HepG2 (cell line): Measurements from ENCODE around the gene PNO1. TPM values are rescaled to one million over a fixed set of nuclear protein-coding genes. Genes with fewer than 3 reads are reported as not detected.

Experiments
- ATAC-seq: fragments of 200-7000 bp; cut with Tn5 transposase; 3 replicates; pipeline ENCODE4 v1.9.1; 2020; ENCODE audit warnings: mild to moderate bottlenecking, moderate library complexity
- BruUV-seq: library from RNA; stranded (reverse); fragments of 400-500 nt; replicated peaks from 2 replicates; lab custom pipeline; 2021; lab: Mats Ljungman, UMichigan
- CTCF ChIA-PET: fragments of 300-600 bp; formaldehyde crosslinking; extraction: SDS; loops from one replicate; lab custom pipeline; 2021; ENCODE audit warnings: low total read pairs, inconsistent platforms, low intra/inter-chr PET ratio; lab: Yijun Ruan, JAX
- POLR2A ChIA-PET: fragments of 350-600 bp; sonication (Branson Sonifier 250); formaldehyde crosslinking; loops from one replicate; lab custom pipeline; 2020; ENCODE audit warnings: antibody characterized with exemption, inconsistent platforms; lab: Yijun Ruan, JAX
- DNase-seq: peaks from one replicate; pipeline ENCODE4 v3.0.0-alpha.2; 2015; ENCODE audit warnings: low spot score
- FAIRE-seq: peaks from 3 replicates; lab custom pipeline; 2011; peaks lifted over from hg19 to GRCh38; lab: Jason Lieb, UNC
- H2AFZ ChIP-seq: one replicate; pipeline ENCODE4 v1.6.1; 2011; ENCODE audit warnings: low read length, inconsistent platforms
- H3K27ac ChIP-seq: fragments of 300-600 bp; 3 replicates; pipeline ENCODE4 v1.8.0; 2011; ENCODE audit warnings: mixed run types, mild to moderate bottlenecking, mixed read lengths, low read length, inconsistent platforms; ENCODE audit not compliant: insufficient read depth; ENCODE audit errors: extremely low read length
- H3K27me3 ChIP-seq, 2 experiments: fragments of 200-600 bp in 1 of 2; 2 replicates in 1 of 2; 3 replicates in 1 of 2; pipeline versions ENCODE4 v1.6.0 to v1.8.0; 2011; ENCODE audit warnings: low read length in 2 of 2, mild to moderate bottlenecking in 2 of 2, moderate library complexity in 2 of 2, inconsistent platforms in 1 of 2; ENCODE audit not compliant: insufficient read depth in 2 of 2, control insufficient read depth in 1 of 2
- H3K36me3 ChIP-seq, 2 experiments: fragments of 200-600 bp in 1 of 2; replicated peaks in 1 of 2; 2 replicates in 1 of 2; 3 replicates in 1 of 2; pipeline versions ENCODE4 v1.5.1 to v1.8.0; 2011; ENCODE audit warnings: low read length in 2 of 2, inconsistent platforms in 1 of 2; ENCODE audit not compliant: insufficient read depth in 2 of 2, control insufficient read depth in 1 of 2
- H3K4me1 ChIP-seq: 2 replicates; pipeline ENCODE4 v1.5.1; 2012; ENCODE audit warnings: low read length, inconsistent platforms; ENCODE audit not compliant: insufficient read depth
- H3K4me2 ChIP-seq: 2 replicates; pipeline ENCODE4 v1.6.0; 2011; ENCODE audit warnings: low read depth, low read length, inconsistent platforms
- H3K4me3 ChIP-seq, 3 experiments: fragments of 200-600 bp in 1 of 3; sonication (generic), shearing (Covaris generic) in 1 of 3; replicated peaks in 1 of 3; 2 replicates each; pipeline ENCODE4 v1.5.1; 2011 to 2016; ENCODE audit warnings: low read length in 3 of 3, inconsistent platforms in 2 of 3, low read depth in 2 of 3, mild to moderate bottlenecking in 2 of 3, control low read depth in 1 of 3, mixed read lengths in 1 of 3; ENCODE audit not compliant: insufficient read depth in 1 of 3
- H3K79me2 ChIP-seq: one replicate; pipeline ENCODE4 v1.6.1; 2011; ENCODE audit warnings: low read length, inconsistent platforms; ENCODE audit not compliant: insufficient read depth
- H3K9ac ChIP-seq: 2 replicates; pipeline ENCODE4 v1.6.0; 2011; ENCODE audit warnings: mild to moderate bottlenecking, low read depth, low read length, inconsistent platforms; ENCODE audit not compliant: insufficient read depth
- H3K9me3 ChIP-seq: 2 replicates; pipeline ENCODE4 v1.5.1; 2012; ENCODE audit warnings: mild to moderate bottlenecking, low read length
- H4K20me1 ChIP-seq: 2 replicates; pipeline ENCODE4 v1.6.0; 2011; ENCODE audit warnings: inconsistent platforms, mild to moderate bottlenecking, low read length, moderate library complexity; ENCODE audit not compliant: insufficient read depth
- ARNT2 ChIP-seq: sonication (generic); formaldehyde crosslinking; IDR thresholded peaks from 2 replicates; pipeline ENCODE4 v1.8.0; 2022; ENCODE audit warnings: mild to moderate bottlenecking, low read depth, missing genetic modification reagents, moderate library complexity
- CHCHD3 ChIP-seq: sonication (generic); formaldehyde crosslinking; IDR thresholded peaks from 2 replicates; pipeline ENCODE4 v1.8.0; 2022; ENCODE audit warnings: mild to moderate bottlenecking, missing genetic modification reagents, moderate library complexity
- CSRNP2 ChIP-seq: sonication (generic); formaldehyde crosslinking; conservative IDR thresholded peaks from 2 replicates; pipeline ENCODE4 v1.8.0; 2022; ENCODE audit warnings: low read depth, missing genetic modification reagents
- FIP1L1 ChIP-seq: fragments of 200-400 bp; formaldehyde crosslinking; IDR thresholded peaks from 2 replicates; pipeline ENCODE4 v1.6.1; 2018; ENCODE audit warnings: low read depth, mild to moderate bottlenecking, low read length, moderate library complexity, borderline replicate concordance; ENCODE audit not compliant: insufficient read depth
- HNRNPLL ChIP-seq: fragments of 200-400 bp; formaldehyde crosslinking; IDR thresholded peaks from 2 replicates; pipeline ENCODE4 v1.6.1; 2017; ENCODE audit warnings: mild to moderate bottlenecking, low read depth, low read length; ENCODE audit not compliant: poor library complexity, severe bottlenecking
- MTF1 ChIP-seq: sonication (generic); formaldehyde crosslinking; IDR thresholded peaks from 2 replicates; pipeline ENCODE4 v1.5.0; 2020; ENCODE audit warnings: missing genetic modification reagents
- NFATC3 ChIP-seq: sonication (generic); formaldehyde crosslinking; IDR thresholded peaks from 2 replicates; pipeline ENCODE4 v1.5.1; 2020; ENCODE audit warnings: mild to moderate bottlenecking, missing genetic modification reagents
- ZNF432 ChIP-seq: sonication (generic); formaldehyde crosslinking; IDR thresholded peaks from 2 replicates; pipeline ENCODE4 v1.5.0; 2020; ENCODE audit warnings: missing genetic modification reagents, mild to moderate bottlenecking, borderline replicate concordance
- ZNF501 ChIP-seq: sonication (generic); formaldehyde crosslinking; IDR thresholded peaks from 2 replicates; pipeline ENCODE4 v1.5.1; 2020; ENCODE audit warnings: mild to moderate bottlenecking, moderate library complexity, missing genetic modification reagents
- ZSCAN29 ChIP-seq: sonication (generic); formaldehyde crosslinking; conservative IDR thresholded peaks from 2 replicates; pipeline ENCODE4 v1.4.0; 2020; ENCODE audit warnings: mild to moderate bottlenecking, missing genetic modification reagents
- WGBS: methylation state at CpG from one replicate; pipeline ENCODE4 v1.1.6; 2017; ENCODE audit warnings: low lambda C conversion rate; 5-methylcytosine and 5-hydroxymethylcytosine counted together
- in situ Hi-C: cut with HindIII; loops from 2 replicates; pipeline ENCODE4 v1.10.0; 2017; ENCODE audit warnings: low pct_unique_long_range_greater_than_20kb; ENCODE audit not compliant: extremely low pct_ligation_motif_present
- intact Hi-C: fragments of 100-400 bp; cut with micrococcal nuclease; formaldehyde crosslinking; loops from one replicate; pipeline ENCODE4 v1.10.0; 2022; ENCODE audit not compliant: unreplicated experiment
- polyA plus RNA-seq, 8 experiments: library from polyadenylated mRNA; depleted of rRNA in 3 of 8; stranded (reverse) in 7 of 8; unstranded in 1 of 8; fragments of >200 nt; fragmentation: Illumina TruSeq in 4 of 8; extraction: Trizol in 4 of 8; gene quantifications; 2 replicates each; pipeline versions ENCODE4 v1.2.1 to v1.2.3, GENCODE V29; 2011 to 2016; ENCODE audit warnings: low read depth in 4 of 8, missing spikeins in 1 of 8, mixed read lengths in 1 of 8; ENCODE audit not compliant: insufficient read depth in 1 of 8
- total RNA-seq, 5 experiments: library from RNA; depleted of rRNA; stranded (reverse); fragments of >200 nt; fragmentation: Illumina TruSeq; extraction: Trizol; gene quantifications; 2 replicates each; pipeline ENCODE4 v1.2.3, GENCODE V29; 2016; ENCODE audit warnings: low read depth in 1 of 5

Gene PNO1
- total and polyA plus RNA-seq, 2 of the 13 experiments (the other 11 are each of a cell fraction or from before 2014, with no cell fraction given) = 12.8 to 48.5 TPM

- Histone ChIP-seq H3K4me2 (peak overlapping the region; percentile 70), H3K4me3 (peak overlapping the region in 1 of 3 experiments; percentile 44; a peak in 1 of 6 replicates), H2AFZ (peak overlapping the region; percentile 58), H3K36me3 (no peaks in the 10 kb centered on the region), H3K27ac (no peak overlapping the region), H3K79me2 (no peaks in the 10 kb centered on the region), H4K20me1 (no peaks in the 10 kb centered on the region), H3K9me3 (no peaks in the 10 kb centered on the region), H3K4me1 (peaks cover 30% of the 10 kb centered on the region), H3K9ac (no peak overlapping the region), H3K27me3 (no peaks in the 10 kb centered on the region)
- no peak for FAIRE-seq
- TF ChIP-seq ZNF501 (CRISPR knock-in tag) = peak; percentile 38; the same call in 1 of the 2 replicates
- 0 out of 2 replicates have a peak, but pooled peaks have one; percentile 11 for TF ChIP-seq NFATC3 (CRISPR knock-in tag)
- no peak for TF ChIP-seq ZSCAN29
- TF ChIP-seq ARNT2 (CRISPR knock-in tag) = 0 out of 2 replicates have a peak, but pooled peaks have one; percentile 1
- DNase-seq = no peak
- intact Hi-C loops (loop anchor here (1.0 to 5.0 kb wide), 6 partner anchors 105 to 319 kb away; no protein-coding TSS in a partner anchor), in situ Hi-C loops (loop anchor here (5.0 to 10.0 kb wide), 2 partner anchors 170 to 322 kb away; no protein-coding TSS in a partner anchor)
- 22% methylated on average over 8 of the region's 8 CpGs for WGBS
- CTCF ChIA-PET = interaction anchor here (0.7 to 3.9 kb wide), 6 partner anchors 63 to 319 kb away, joined by 3 to 42 read pairs (median 7); no protein-coding TSS in a partner anchor
- no peak for ATAC-seq
- no TSS peak for BruUV-seq
- POLR2A ChIA-PET = interaction anchor here (1.5 kb wide), 1 partner anchor 35 kb away, joined by 6 read pairs; the partner anchor contains the start of gene PNO1
Measured at GRCh38 chr2:68122680-68122964, 35.1 kb upstream of the PNO1 start.

- H3K9me3 ChIP-seq = no peaks in the 10 kb centered on the region
- no peak overlapping the region for H3K9ac ChIP-seq
- BruUV-seq = no TSS peak
- H2AFZ ChIP-seq = no peak overlapping the region
- DNase-seq (no peak), FAIRE-seq (no peak), ATAC-seq (no peak)
- no peaks in the 10 kb centered on the region for H3K36me3 ChIP-seq
- ChIA-PET CTCF (interaction anchor here (1.4 kb wide), 1 partner anchor 318 kb away, joined by 3 read pairs; no protein-coding TSS in a partner anchor), POLR2A (no interaction called here)
- H4K20me1 ChIP-seq = no peaks in the 10 kb centered on the region
- WGBS = 80% methylated on average over 2 of the region's 2 CpGs
- no peaks in the 10 kb centered on the region for H3K27me3 ChIP-seq
- intact Hi-C loops = loop anchor here (5.0 kb wide), 2 partner anchors 103 to 233 kb away; no protein-coding TSS in a partner anchor
- H3K27ac ChIP-seq = no peak overlapping the region
- in situ Hi-C loops = loop anchor here (5.0 to 10.0 kb wide), 2 partner anchors 168 to 320 kb away; no protein-coding TSS in a partner anchor
- peaks cover 29% of the 10 kb centered on the region for H3K4me1 ChIP-seq
- no peaks in the 10 kb centered on the region for H3K79me2 ChIP-seq
- H3K4me2 ChIP-seq = no peak overlapping the region
- no peak overlapping the region for H3K4me3 ChIP-seq
- TF ChIP-seq MTF1 (no peak), ZNF432 (CRISPR knock-in tag) (no peak), FIP1L1 (no peak), CHCHD3 (no peak), HNRNPLL (no peak), CSRNP2 (CRISPR knock-in tag) (no peak)
Measured at GRCh38 chr2:68124321-68124720, 33.4 kb upstream of the PNO1 start.
